HepG2 (cell line): Measurements from ENCODE around the gene VWA3A. TPM values are rescaled to one million over a fixed set of nuclear protein-coding genes. Genes with fewer than 3 reads are reported as not detected.
A peak's percentile ranks its signal among the peaks of the same experiment; 100 is the strongest.

Experiments used
- CCAR2 ChIP-seq: fragments of 200-400 bp; formaldehyde crosslinking; optimal IDR thresholded peaks from 2 replicates; pipeline ENCODE3; 2018; ENCODE audit warnings: low read depth, mild to moderate bottlenecking, low read length, moderate library complexity
- HMGA1 ChIP-seq: sonication (generic); formaldehyde crosslinking; conservative IDR thresholded peaks from 2 replicates; pipeline ENCODE4 v1.4.0; 2020; ENCODE audit warnings: missing genetic modification reagents
- IRX3 ChIP-seq: sonication (generic); formaldehyde crosslinking; IDR thresholded peaks from 2 replicates; pipeline ENCODE4 v1.8.1; 2023; ENCODE audit warnings: mild to moderate bottlenecking, low read depth, missing genetic modification reagents, borderline replicate concordance
- KDM1A ChIP-seq: IDR thresholded peaks from 2 replicates; pipeline ENCODE4 v1.6.1; 2016; ENCODE audit warnings: missing compliant biosample characterization
- NCOA2 ChIP-seq: sonication (generic); formaldehyde crosslinking; IDR thresholded peaks from 2 replicates; pipeline ENCODE4 v1.8.0; 2022; ENCODE audit warnings: inconsistent platforms
- NKX3-1 ChIP-seq: sonication (generic); formaldehyde crosslinking; IDR thresholded peaks from 2 replicates; pipeline ENCODE4 v1.5.0; 2020; ENCODE audit warnings: missing genetic modification reagents
- RBM22 ChIP-seq: fragments of 200-400 bp; formaldehyde crosslinking; optimal IDR thresholded peaks from 2 replicates; pipeline ENCODE3; 2017; ENCODE audit warnings: mild to moderate bottlenecking, low read length, moderate library complexity
- TEAD3 ChIP-seq: optimal IDR thresholded peaks from 2 replicates; pipeline ENCODE3; 2016; ENCODE audit warnings: borderline replicate concordance
- ZFP36 ChIP-seq: fragments of 150-350 bp; IDR thresholded peaks from 2 replicates; pipeline ENCODE4 v1.6.1; 2018; ENCODE audit warnings: borderline replicate concordance, low read length, low read depth; ENCODE audit not compliant: partially characterized antibody
- ZNF335 ChIP-seq: sonication (generic); formaldehyde crosslinking; IDR thresholded peaks from 2 replicates; pipeline ENCODE4 v1.4.0; 2020; ENCODE audit warnings: missing genetic modification reagents
- ZNF564 ChIP-seq: sonication (generic); formaldehyde crosslinking; IDR thresholded peaks from 2 replicates; pipeline ENCODE4 v1.8.1; 2023; ENCODE audit warnings: mild to moderate bottlenecking, missing genetic modification reagents
- ZNF773 ChIP-seq: sonication (generic); formaldehyde crosslinking; IDR thresholded peaks from 2 replicates; pipeline ENCODE4 v1.4.0; 2020; ENCODE audit warnings: missing genetic modification reagents, borderline replicate concordance
- polyA plus RNA-seq, 8 experiments: library from polyadenylated mRNA; depleted of rRNA in 3 of 8; stranded (reverse) in 7 of 8; unstranded in 1 of 8; fragments of >200 nt; fragmentation: Illumina TruSeq in 4 of 8; extraction: Trizol in 4 of 8; gene quantifications; 2 replicates each; pipeline versions ENCODE4 v1.2.1 to v1.2.3, GENCODE V29; 2011 to 2016; ENCODE audit warnings: low read depth in 4 of 8, missing spikeins in 1 of 8, mixed read lengths in 1 of 8; ENCODE audit not compliant: insufficient read depth in 1 of 8
- total RNA-seq, 5 experiments: library from RNA; depleted of rRNA; stranded (reverse); fragments of >200 nt; fragmentation: Illumina TruSeq; extraction: Trizol; gene quantifications; 2 replicates each; pipeline ENCODE4 v1.2.3, GENCODE V29; 2016; ENCODE audit warnings: low read depth in 1 of 5
- TF ChIP-seq, protein P1 (sequence below): sonication (generic); formaldehyde crosslinking; conservative IDR thresholded peaks from 2 replicates; pipeline ENCODE4 v1.4.0; 2020; ENCODE audit warnings: missing genetic modification reagents
- TF ChIP-seq, protein P2 (sequence below): IDR thresholded peaks from 2 replicates; pipeline ENCODE4 v1.6.1; 2016
- TF ChIP-seq, protein P3 (sequence below): sonication (generic); formaldehyde crosslinking; IDR thresholded peaks from 2 replicates; pipeline ENCODE4 v1.4.0; 2020; ENCODE audit warnings: missing genetic modification reagents, borderline replicate concordance
- TF ChIP-seq, protein P4 (sequence below), 2 experiments: sonication (generic) in 1 of 2; formaldehyde crosslinking in 1 of 2; IDR thresholded peaks; 2 replicates each; pipeline versions ENCODE4 v1.6.1 to v1.9.0; 2014 to 2022; ENCODE audit warnings: antibody characterized with exemption in 1 of 2, borderline replicate concordance in 1 of 2, inconsistent platforms in 1 of 2, low read depth in 1 of 2, missing genetic modification reagents in 1 of 2

The VWA3A gene
- total and polyA plus RNA-seq, 2 of the 13 experiments (the other 11 are each of a cell fraction or from before 2014, with no cell fraction given): 0.03 to 0.07 TPM

DNA sequence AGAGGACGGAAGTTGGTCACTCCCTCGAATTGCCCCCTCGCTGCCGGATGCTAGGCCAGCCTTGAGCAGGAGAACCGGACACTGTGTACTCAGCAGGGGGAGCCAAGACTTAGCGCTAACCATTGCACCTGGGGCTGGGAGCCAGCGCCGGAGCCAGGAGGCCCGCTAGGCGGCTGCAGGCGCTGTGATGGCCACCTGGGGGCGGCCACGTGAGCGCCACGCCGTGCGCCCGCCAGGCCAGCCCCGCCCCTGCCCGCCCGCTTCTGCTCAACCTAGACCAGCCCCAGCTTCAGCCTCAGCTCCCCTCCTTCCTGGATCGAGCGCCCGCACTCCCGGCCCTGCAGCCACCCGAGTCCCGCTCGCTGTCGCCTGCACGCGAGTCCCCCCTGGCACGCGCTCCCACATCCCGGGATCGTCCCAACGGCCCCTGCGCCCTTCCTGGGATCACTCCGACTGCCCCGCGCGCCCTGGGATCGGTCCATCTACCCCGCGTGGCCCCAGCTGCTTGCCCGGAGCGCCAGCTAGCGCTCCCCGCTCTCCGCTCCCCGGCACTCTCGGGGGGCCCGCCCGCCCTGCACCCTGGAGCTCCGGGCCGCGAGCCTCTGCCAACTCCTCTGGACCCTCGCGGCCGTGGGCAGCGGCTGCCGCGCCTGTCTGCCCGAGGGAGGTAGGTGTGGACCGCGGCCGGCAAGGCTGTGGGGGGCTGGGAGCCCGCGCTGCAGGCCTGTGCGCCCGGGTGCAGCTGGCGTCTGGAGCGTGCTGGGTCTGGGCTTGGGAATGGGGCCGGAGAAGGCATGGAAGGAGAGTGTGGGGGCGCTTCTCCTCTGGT, 113.9 kb downstream of the VWA3A start, which contains the start of gene EEF2K (continued):
- TF ChIP-seq ZFP36 (peak; percentile 38), NCOA2 (CRISPR knock-in tag) (peak; percentile 77; the same call in 1 of the 2 replicates), KDM1A (peak; percentile 90), HMGA1 (CRISPR knock-in tag) (no peak), NKX3-1 (CRISPR knock-in tag) (no peak; the same call in none of the 2 replicates), CCAR2 (peak; percentile 89), ZNF773 (CRISPR knock-in tag) (peak; percentile 86; the same call in 1 of the 2 replicates), ZNF335 (peak; percentile 97), IRX3 (CRISPR knock-in tag) (peak; percentile 97; the same call in 1 of the 2 replicates), RBM22 (no peak), TEAD3 (CRISPR knock-in tag) (peak; percentile 82), ZNF564 (peak; percentile 92)
- TF ChIP-seq, protein P1, sequence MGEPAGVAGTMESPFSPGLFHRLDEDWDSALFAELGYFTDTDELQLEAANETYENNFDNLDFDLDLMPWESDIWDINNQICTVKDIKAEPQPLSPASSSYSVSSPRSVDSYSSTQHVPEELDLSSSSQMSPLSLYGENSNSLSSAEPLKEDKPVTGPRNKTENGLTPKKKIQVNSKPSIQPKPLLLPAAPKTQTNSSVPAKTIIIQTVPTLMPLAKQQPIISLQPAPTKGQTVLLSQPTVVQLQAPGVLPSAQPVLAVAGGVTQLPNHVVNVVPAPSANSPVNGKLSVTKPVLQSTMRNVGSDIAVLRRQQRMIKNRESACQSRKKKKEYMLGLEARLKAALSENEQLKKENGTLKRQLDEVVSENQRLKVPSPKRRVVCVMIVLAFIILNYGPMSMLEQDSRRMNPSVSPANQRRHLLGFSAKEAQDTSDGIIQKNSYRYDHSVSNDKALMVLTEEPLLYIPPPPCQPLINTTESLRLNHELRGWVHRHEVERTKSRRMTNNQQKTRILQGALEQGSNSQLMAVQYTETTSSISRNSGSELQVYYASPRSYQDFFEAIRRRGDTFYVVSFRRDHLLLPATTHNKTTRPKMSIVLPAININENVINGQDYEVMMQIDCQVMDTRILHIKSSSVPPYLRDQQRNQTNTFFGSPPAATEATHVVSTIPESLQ (CRISPR knock-in tag): peak; percentile 93; the same call in 1 of the 2 replicates
- TF ChIP-seq, protein P2, sequence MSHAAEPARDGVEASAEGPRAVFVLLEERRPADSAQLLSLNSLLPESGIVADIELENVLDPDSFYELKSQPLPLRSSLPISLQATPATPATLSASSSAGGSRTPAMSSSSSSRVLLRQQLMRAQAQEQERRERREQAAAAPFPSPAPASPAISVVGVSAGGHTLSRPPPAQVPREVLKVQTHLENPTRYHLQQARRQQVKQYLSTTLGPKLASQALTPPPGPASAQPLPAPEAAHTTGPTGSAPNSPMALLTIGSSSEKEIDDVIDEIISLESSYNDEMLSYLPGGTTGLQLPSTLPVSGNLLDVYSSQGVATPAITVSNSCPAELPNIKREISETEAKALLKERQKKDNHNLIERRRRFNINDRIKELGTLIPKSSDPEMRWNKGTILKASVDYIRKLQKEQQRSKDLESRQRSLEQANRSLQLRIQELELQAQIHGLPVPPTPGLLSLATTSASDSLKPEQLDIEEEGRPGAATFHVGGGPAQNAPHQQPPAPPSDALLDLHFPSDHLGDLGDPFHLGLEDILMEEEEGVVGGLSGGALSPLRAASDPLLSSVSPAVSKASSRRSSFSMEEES (CRISPR knock-in tag): peak; percentile 93
- TF ChIP-seq, protein P3, sequence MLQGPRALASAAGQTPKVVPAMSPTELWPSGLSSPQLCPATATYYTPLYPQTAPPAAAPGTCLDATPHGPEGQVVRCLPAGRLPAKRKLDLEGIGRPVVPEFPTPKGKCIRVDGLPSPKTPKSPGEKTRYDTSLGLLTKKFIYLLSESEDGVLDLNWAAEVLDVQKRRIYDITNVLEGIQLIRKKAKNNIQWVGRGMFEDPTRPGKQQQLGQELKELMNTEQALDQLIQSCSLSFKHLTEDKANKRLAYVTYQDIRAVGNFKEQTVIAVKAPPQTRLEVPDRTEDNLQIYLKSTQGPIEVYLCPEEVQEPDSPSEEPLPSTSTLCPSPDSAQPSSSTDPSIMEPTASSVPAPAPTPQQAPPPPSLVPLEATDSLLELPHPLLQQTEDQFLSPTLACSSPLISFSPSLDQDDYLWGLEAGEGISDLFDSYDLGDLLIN: peak; percentile 90; the same call in 1 of the 2 replicates
- TF ChIP-seq, protein P4, sequence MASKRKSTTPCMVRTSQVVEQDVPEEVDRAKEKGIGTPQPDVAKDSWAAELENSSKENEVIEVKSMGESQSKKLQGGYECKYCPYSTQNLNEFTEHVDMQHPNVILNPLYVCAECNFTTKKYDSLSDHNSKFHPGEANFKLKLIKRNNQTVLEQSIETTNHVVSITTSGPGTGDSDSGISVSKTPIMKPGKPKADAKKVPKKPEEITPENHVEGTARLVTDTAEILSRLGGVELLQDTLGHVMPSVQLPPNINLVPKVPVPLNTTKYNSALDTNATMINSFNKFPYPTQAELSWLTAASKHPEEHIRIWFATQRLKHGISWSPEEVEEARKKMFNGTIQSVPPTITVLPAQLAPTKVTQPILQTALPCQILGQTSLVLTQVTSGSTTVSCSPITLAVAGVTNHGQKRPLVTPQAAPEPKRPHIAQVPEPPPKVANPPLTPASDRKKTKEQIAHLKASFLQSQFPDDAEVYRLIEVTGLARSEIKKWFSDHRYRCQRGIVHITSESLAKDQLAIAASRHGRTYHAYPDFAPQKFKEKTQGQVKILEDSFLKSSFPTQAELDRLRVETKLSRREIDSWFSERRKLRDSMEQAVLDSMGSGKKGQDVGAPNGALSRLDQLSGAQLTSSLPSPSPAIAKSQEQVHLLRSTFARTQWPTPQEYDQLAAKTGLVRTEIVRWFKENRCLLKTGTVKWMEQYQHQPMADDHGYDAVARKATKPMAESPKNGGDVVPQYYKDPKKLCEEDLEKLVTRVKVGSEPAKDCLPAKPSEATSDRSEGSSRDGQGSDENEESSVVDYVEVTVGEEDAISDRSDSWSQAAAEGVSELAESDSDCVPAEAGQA (IDR thresholded peaks at IDR 0.05; ENCODE audit: low read depth): peak; percentile 68; the same call in 1 of the 2 replicates
- TF ChIP-seq, protein P4 (CRISPR knock-in tag; IDR thresholded peaks at IDR 0.05; ENCODE audit: borderline replicate concordance): no peak; the same call in 1 of the 2 replicates
